PC-9 (cell line): ENCODE data around the gene TRIM10.

Source experiments
- EZH2 ChIP-seq: fragments of 200-600 bp; sonication (generic); IDR thresholded peaks from 2 replicates; pipeline ENCODE4 v1.8.0; 2017; ENCODE audit warnings: antibody characterized with exemption, low read depth
- TF ChIP-seq, protein P1 (sequence below): fragments of 200-600 bp; sonication (generic); conservative IDR thresholded peaks from 2 replicates; pipeline ENCODE4 v1.6.1; 2017; ENCODE audit warnings: mixed run types, antibody characterized with exemption, mild to moderate bottlenecking, moderate library complexity

DNA sequence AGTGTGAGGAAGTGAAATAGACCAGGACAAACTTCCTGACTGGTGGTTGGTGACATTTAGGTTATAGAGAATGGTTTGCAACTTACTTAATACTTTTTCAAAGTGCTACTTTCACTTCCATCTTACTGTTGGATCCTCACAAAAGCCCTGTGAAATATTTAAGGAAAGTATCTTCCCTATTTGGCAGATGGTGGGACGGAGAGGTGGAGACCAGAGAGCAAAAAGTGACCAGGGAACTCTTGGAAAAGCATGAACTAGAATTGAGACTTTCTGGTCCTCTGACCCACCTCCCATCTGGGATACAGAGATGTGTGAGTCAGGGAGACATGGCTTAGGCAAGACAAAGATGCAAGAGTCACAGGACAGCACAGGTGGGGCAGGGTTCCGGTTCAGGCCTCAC is 3.0 kb downstream of the TRIM10 start:
- TF ChIP-seq, protein P1, sequence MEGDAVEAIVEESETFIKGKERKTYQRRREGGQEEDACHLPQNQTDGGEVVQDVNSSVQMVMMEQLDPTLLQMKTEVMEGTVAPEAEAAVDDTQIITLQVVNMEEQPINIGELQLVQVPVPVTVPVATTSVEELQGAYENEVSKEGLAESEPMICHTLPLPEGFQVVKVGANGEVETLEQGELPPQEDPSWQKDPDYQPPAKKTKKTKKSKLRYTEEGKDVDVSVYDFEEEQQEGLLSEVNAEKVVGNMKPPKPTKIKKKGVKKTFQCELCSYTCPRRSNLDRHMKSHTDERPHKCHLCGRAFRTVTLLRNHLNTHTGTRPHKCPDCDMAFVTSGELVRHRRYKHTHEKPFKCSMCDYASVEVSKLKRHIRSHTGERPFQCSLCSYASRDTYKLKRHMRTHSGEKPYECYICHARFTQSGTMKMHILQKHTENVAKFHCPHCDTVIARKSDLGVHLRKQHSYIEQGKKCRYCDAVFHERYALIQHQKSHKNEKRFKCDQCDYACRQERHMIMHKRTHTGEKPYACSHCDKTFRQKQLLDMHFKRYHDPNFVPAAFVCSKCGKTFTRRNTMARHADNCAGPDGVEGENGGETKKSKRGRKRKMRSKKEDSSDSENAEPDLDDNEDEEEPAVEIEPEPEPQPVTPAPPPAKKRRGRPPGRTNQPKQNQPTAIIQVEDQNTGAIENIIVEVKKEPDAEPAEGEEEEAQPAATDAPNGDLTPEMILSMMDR: no peak
- no peak for TF ChIP-seq EZH2
